ENCODE results near the gene CXorf65.

Gene CXorf65

DNA sequence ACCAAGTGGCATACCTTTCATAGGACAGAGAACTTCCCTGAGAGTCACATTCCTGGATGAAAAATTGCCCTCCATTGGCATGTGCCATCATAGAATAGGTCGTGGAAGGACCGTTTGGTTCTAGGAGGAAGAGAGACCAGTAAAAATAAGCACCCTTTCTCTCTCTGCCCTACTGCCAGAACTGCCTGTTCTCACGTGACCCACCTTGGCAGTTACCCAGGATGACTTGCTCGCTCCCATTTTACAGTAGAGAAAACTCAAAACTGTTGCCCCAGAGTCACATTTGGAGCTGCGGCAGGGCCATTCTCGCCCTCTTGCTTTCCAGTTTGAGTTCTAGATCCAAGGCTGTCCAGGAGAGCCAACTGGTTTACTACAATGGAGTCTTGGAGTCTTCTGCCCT lies 37.0 kb upstream of the CXorf65 start:
- TF ChIP-seq, protein P1, sequence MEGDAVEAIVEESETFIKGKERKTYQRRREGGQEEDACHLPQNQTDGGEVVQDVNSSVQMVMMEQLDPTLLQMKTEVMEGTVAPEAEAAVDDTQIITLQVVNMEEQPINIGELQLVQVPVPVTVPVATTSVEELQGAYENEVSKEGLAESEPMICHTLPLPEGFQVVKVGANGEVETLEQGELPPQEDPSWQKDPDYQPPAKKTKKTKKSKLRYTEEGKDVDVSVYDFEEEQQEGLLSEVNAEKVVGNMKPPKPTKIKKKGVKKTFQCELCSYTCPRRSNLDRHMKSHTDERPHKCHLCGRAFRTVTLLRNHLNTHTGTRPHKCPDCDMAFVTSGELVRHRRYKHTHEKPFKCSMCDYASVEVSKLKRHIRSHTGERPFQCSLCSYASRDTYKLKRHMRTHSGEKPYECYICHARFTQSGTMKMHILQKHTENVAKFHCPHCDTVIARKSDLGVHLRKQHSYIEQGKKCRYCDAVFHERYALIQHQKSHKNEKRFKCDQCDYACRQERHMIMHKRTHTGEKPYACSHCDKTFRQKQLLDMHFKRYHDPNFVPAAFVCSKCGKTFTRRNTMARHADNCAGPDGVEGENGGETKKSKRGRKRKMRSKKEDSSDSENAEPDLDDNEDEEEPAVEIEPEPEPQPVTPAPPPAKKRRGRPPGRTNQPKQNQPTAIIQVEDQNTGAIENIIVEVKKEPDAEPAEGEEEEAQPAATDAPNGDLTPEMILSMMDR (IDR thresholded peaks at IDR 0.05; ENCODE audit: borderline replicate concordance, insufficient read depth, low read depth, low read length): no peak

DNA sequence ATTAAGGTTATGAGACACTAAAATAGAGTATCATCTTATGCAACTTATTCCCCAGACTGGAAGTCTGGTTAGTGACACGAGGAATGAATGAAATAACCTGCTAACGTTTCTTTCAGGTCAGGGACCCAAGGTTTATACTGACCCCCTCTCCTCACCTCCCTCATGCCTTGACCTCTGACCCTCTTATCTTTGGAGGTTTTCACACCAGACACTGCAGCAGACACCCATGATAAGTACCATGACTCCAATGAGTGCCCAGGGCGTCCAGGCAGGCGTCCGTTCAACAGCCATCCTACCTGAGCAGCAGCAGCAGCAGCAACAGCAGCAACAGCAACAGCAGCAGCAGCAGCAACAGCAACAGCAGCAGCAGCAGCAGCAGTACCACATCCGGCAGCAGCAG lies 33.9 kb upstream of the CXorf65 start:
- no peak overlapping the region for H3K4me3 ChIP-seq (ENCODE audit: low read depth, low read length)
- TF ChIP-seq, protein P1 (IDR thresholded peaks at IDR 0.05; ENCODE audit: borderline replicate concordance, insufficient read depth, low read depth, low read length): no peak

More for the DNA sequence above, 37.0 kb upstream of the CXorf65 start:
- no peak overlapping the region for H3K4me3 ChIP-seq (ENCODE audit: low read depth, low read length)

DNA sequence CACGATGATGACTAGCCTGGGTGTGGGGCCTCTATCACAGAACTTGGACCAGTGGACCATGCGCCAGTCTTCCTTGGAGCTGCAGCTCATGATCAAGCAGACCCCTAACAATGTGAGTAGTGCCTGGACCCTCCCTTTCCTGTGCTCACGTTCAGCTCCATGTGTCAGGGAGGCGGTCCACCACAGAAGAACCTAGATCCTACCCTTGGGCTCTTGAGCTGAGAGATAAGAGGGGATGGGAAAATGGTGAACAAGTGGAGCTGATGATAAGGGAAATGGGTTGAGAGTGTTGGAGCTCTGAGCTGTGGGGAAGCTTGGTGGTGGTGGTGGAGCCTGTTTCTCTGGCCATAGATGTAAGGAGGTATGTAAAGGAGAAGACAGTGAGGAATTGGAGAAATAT lies 25.0 kb upstream of the CXorf65 start:
- TF ChIP-seq, protein P1 (IDR thresholded peaks at IDR 0.05; ENCODE audit: borderline replicate concordance, insufficient read depth, low read depth, low read length): no peak

DNA sequence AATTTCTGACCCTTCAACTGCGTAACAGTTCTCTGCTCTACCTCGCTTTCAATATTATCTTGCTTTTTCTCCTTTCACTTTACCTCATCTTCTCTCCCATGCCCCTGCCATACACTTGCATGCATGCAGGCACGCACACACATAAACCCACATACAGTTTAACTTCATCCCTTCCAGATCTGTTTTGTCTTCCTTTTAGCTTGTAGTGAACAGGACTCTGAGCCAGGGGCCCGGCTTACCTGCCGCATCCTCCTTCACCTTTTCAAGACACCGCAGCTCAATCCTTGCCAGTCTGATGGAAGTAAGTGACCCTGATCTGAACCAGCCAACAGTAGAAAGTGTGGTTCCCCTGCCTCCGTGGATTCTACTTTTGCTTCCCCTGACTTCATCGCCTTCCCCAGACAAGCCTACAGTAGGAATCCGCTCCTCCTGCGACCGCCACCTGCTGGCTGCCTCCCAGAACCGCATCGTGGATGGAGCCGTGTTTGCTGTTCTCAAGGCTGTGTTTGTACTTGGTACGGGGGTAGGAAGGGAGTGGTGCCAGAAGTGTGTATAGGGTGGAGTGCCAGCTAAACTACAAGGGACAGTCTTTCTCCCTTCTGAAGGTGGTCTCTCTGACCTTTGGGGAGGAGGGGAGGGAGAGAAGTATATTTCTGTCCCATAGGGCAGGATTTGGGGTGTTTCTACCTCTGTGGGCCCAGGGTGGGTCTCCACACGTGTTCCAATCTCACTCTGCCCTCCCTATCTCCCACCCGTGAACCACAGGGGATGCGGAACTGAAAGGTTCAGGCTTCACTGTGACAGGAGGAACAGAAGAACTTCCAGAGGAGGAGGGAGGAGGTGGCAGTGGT lies 22.6 kb upstream of the CXorf65 start:
- TF ChIP-seq, protein P1 (IDR thresholded peaks at IDR 0.05; ENCODE audit: borderline replicate concordance, insufficient read depth, low read depth, low read length): peak; percentile 88
- no peak overlapping the region for H3K4me3 ChIP-seq (ENCODE audit: low read depth, low read length)

More for the DNA sequence above, 25.0 kb upstream of the CXorf65 start:
- H3K4me3 ChIP-seq (ENCODE audit: low read depth, low read length): no peak overlapping the region

DNA sequence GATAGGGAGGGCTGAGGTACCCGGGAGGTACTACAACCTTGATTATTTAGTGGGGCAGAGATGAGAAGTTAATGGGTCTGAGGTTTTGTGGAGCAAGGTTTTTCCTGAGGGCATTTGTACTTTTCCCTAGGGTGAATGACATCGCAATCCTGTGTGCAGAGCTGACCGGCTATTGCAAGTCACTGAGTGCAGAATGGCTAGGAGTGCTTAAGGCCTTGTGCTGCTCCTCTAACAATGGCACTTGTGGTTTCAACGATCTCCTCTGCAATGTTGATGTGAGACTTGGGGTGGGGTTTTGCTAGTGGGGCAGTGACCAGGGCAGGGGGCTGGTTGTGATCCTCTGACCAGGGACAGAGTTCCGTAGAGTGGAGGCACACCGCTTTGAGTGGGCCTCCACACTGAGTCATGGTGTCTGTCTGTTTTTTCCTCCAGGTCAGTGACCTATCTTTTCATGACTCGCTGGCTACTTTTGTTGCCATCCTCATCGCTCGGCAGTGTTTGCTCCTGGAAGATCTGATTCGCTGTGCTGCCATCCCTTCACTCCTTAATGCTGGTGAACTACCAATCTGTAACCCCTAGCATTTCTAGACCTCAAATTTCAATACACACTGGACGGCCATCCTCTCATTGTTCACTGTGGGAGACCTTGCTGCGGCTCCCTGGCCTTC lies 21.8 kb upstream of the CXorf65 start:
- TF ChIP-seq, protein P1 (IDR thresholded peaks at IDR 0.05; ENCODE audit: borderline replicate concordance, insufficient read depth, low read depth, low read length): no peak
- no peak overlapping the region for H3K4me3 ChIP-seq (ENCODE audit: low read depth, low read length)

DNA sequence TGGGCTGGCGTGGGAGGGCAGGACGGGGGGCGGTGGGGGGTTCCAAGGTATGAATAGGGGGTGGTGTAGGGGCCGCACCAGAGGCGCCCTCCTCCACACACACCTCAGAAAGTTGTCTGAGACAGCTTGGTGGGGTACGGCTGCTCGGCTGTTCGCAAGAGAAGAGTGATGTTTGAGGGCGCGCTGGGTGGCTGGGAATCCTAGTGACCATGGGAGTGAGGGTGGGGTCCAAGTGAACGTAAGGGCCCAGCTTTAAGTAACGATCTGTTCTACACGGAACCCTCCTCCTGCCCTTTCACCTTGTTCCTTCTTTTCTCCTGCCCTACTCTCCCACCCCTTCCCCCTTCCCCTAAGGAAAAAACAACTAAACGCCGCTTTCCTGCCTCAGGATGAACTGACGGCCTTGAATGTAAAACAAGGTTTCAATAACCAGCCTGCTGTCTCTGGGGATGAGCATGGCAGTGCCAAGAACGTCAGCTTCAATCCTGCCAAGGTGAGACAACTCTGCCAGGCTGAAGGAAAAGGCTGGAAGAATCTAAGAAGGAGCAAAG lies 12.5 kb upstream of the CXorf65 start:
- peak overlapping the region; percentile 48 for H3K4me3 ChIP-seq (ENCODE audit: low read depth, low read length)
- TF ChIP-seq, protein P1 (IDR thresholded peaks at IDR 0.05; ENCODE audit: borderline replicate concordance, insufficient read depth, low read depth, low read length): no peak

Data from GM12875 (cell line).